GM18505 (cell line): ENCODE measurements around the gene WDR1.

Source experiments
- ATAC-seq: cut with Tn5 transposase; IDR thresholded peaks from one replicate; pipeline ENCODE4 v1.9.1; 2021; ENCODE audit not compliant: unreplicated experiment
- POLR2A ChIP-seq: IDR thresholded peaks from 4 replicates; pipeline ENCODE4 v1.6.1; 2011; ENCODE audit warnings: borderline replicate concordance; ENCODE audit not compliant: insufficient read depth, insufficient read length; ENCODE audit errors: extremely low read depth

The WDR1 gene

GRCh38 chr4:10124167-10124930 lies 7.8 kb upstream of the WDR1 start:
- TF ChIP-seq POLR2A = no peak

GRCh38 chr4:10123227-10124101 lies 6.9 kb upstream of the WDR1 start:
- no peak for TF ChIP-seq POLR2A
- no peak for ATAC-seq

More at GRCh38 chr4:10124167-10124930, 7.8 kb upstream of the WDR1 start:
- no peak for ATAC-seq

GRCh38 chr4:10122236-10122932 lies 5.8 kb upstream of the WDR1 start:
- ATAC-seq = no peak
- no peak for TF ChIP-seq POLR2A

GRCh38 chr4:10121568-10122208 lies 5.1 kb upstream of the WDR1 start:
- no peak for TF ChIP-seq POLR2A
- no peak for ATAC-seq

GRCh38 chr4:10120943-10121567 lies 4.5 kb upstream of the WDR1 start:
- ATAC-seq = no peak
- no peak for TF ChIP-seq POLR2A

- TF ChIP-seq POLR2A = no peak
- no peak for ATAC-seq
Observed at GRCh38 chr4:10119773-10120172, 3.2 kb upstream of the WDR1 start.

GRCh38 chr4:10119278-10119677 lies 2.7 kb upstream of the WDR1 start:
- ATAC-seq = no peak
- no peak for TF ChIP-seq POLR2A

GRCh38 chr4:10118048-10119004 lies 1.7 kb upstream of the WDR1 start:
- TF ChIP-seq POLR2A = no peak
- ATAC-seq = no peak

GRCh38 chr4:10117359-10118047 lies 904 bp upstream of the WDR1 start:
- no peak for TF ChIP-seq POLR2A
- no peak for ATAC-seq

- ATAC-seq = peak; percentile 32
- TF ChIP-seq POLR2A = peak; percentile 69
Observed at GRCh38 chr4:10115797-10116568, 616 bp downstream of the WDR1 start.
